Upper lobe of right lung (tissue), 1 donor: Measurements from ENCODE around the gene FADS6. TPM values are rescaled to one million over a fixed set of nuclear protein-coding genes. Genes with fewer than 3 reads are reported as not detected.

Experiments used
- ATAC-seq: fragments of 200-7000 bp; cut with Tn5 transposase; one replicate; pipeline ENCODE4 v1.9.1; 2020; ENCODE audit warnings: mild to moderate bottlenecking, moderate library complexity
- DNase-seq: peaks from one replicate; pipeline ENCODE4 v3.0.0-alpha.2; 2020
- H3K27ac ChIP-seq: fragments of 200-600 bp; one replicate; pipeline ENCODE4 v1.8.0; 2022
- H3K27me3 ChIP-seq: fragments of 200-600 bp; one replicate; pipeline ENCODE4 v1.8.0; 2022; ENCODE audit warnings: mild to moderate bottlenecking
- H3K36me3 ChIP-seq: fragments of 200-600 bp; one replicate; pipeline ENCODE4 v1.8.0; 2022
- H3K4me1 ChIP-seq: fragments of 200-600 bp; one replicate; pipeline ENCODE4 v1.8.0; 2022
- H3K4me3 ChIP-seq: fragments of 200-600 bp; one replicate; pipeline ENCODE4 v1.8.0; 2022; ENCODE audit warnings: mild to moderate bottlenecking
- H3K9me3 ChIP-seq: fragments of 200-600 bp; one replicate; pipeline ENCODE4 v1.8.0; 2022
- intact Hi-C: fragments of 100-400 bp; cut with DNase I; formaldehyde crosslinking; loops from one replicate; pipeline ENCODE4 v1.11.0; 2022
- total RNA-seq: library from RNA; stranded (reverse); fragmentation: NEBNext Ultra II Directional; extraction: Animal tissue kit (Norgen Biotek cat#: 25700); gene quantifications from one replicate; pipeline ENCODE4 v1.2.1, GENCODE V29; 2021
- TF ChIP-seq, protein P1 (sequence below): fragments of 200-600 bp; IDR thresholded peaks from one replicate; pipeline ENCODE4 v1.8.0; 2022; ENCODE audit warnings: antibody characterized with exemption
- donor health status: DM: no; HTN: yes; CAD: no; lungs with severe emphysema.

The FADS6 gene
- total RNA-seq, 1 donor from 2014 or later = not detected

GRCh38 chr17:74928786-74929185 lies 35.4 kb upstream of the FADS6 start:
- Histone ChIP-seq H3K27me3 (peaks cover 50% of the 10 kb centered on the region), H3K4me1 (peaks cover 10% of the 10 kb centered on the region), H3K36me3 (no peaks in the 10 kb centered on the region), H3K27ac (no peak overlapping the region), H3K9me3 (no peaks in the 10 kb centered on the region), H3K4me3 (no peak overlapping the region)
- ATAC-seq (no peak), DNase-seq (no peak)
- TF ChIP-seq, protein P1, sequence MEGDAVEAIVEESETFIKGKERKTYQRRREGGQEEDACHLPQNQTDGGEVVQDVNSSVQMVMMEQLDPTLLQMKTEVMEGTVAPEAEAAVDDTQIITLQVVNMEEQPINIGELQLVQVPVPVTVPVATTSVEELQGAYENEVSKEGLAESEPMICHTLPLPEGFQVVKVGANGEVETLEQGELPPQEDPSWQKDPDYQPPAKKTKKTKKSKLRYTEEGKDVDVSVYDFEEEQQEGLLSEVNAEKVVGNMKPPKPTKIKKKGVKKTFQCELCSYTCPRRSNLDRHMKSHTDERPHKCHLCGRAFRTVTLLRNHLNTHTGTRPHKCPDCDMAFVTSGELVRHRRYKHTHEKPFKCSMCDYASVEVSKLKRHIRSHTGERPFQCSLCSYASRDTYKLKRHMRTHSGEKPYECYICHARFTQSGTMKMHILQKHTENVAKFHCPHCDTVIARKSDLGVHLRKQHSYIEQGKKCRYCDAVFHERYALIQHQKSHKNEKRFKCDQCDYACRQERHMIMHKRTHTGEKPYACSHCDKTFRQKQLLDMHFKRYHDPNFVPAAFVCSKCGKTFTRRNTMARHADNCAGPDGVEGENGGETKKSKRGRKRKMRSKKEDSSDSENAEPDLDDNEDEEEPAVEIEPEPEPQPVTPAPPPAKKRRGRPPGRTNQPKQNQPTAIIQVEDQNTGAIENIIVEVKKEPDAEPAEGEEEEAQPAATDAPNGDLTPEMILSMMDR = no peak
- intact Hi-C loops = no loop called here

- no peak for DNase-seq
- intact Hi-C loops = no loop called here
- Histone ChIP-seq H3K9me3 (no peaks in the 10 kb centered on the region), H3K36me3 (no peaks in the 10 kb centered on the region), H3K4me3 (no peak overlapping the region), H3K27ac (no peak overlapping the region), H3K27me3 (peaks cover 72% of the 10 kb centered on the region), H3K4me1 (peaks cover 20% of the 10 kb centered on the region)
- ATAC-seq = no peak
- TF ChIP-seq, protein P1 = no peak
Measured at GRCh38 chr17:74925242-74925641, 31.8 kb upstream of the FADS6 start.

GRCh38 chr17:74924250-74924948 lies 31.0 kb upstream of the FADS6 start, which contains the start of gene OTOP2:
Gene OTOP2, plus strand, starts transcription at chr17:74924273. Its CDS starts 360 bp downstream, at chr17:74924633.
- Histone ChIP-seq H3K4me1 (peaks cover 20% of the 10 kb centered on the region), H3K27ac (no peak within 1 kb of the TSS), H3K9me3 (no peaks in the 10 kb centered on the region), H3K36me3 (no peaks in the 10 kb centered on the region), H3K27me3 (peaks cover 81% of the 10 kb centered on the region), H3K4me3 (peak within 1 kb of the TSS; percentile 38)
- intact Hi-C loops = no loop called here
- DNase-seq (peak; percentile 71), ATAC-seq (peak; percentile 55)
- TF ChIP-seq, protein P1 = no peak

GRCh38 chr17:74923538-74924249 lies 30.3 kb upstream of the FADS6 start:
- peak; percentile 85 for ATAC-seq
- H3K4me3 ChIP-seq = peak overlapping the region; percentile 38
- H3K4me1 ChIP-seq = peaks cover 20% of the 10 kb centered on the region
- H3K27ac ChIP-seq = no peak overlapping the region
- H3K9me3 ChIP-seq = no peaks in the 10 kb centered on the region
- DNase-seq = peak; percentile 90
- no peaks in the 10 kb centered on the region for H3K36me3 ChIP-seq
- intact Hi-C loops = no loop called here
- TF ChIP-seq, protein P1 = peak; percentile 86
- peaks cover 83% of the 10 kb centered on the region for H3K27me3 ChIP-seq

- Histone ChIP-seq H3K4me1 (peaks cover 20% of the 10 kb centered on the region), H3K27ac (no peak within 1 kb of the TSS), H3K27me3 (peaks cover 87% of the 10 kb centered on the region), H3K36me3 (no peaks in the 10 kb centered on the region), H3K9me3 (no peaks in the 10 kb centered on the region), H3K4me3 (peak within 1 kb of the TSS; percentile 38)
- TF ChIP-seq, protein P1 = no peak
- ATAC-seq (peak; percentile 8), DNase-seq (no peak)
- intact Hi-C loops = no loop called here
Measured at GRCh38 chr17:74922694-74923537, 29.5 kb upstream of the FADS6 start, which contains the start of gene USH1G. Gene USH1G, minus strand, starts transcription at chr17:74923255. Its CDS starts 182 bp downstream, at chr17:74923073.
